ENCODE data around the gene AGAP3. TPM values are rescaled to one million over a fixed set of nuclear protein-coding genes. Genes with fewer than 3 reads are reported as not detected.

Gene AGAP3
- total and polyA plus RNA-seq, 2 of the 4 experiments (the other 2 are of a cell fraction) = 35.3 to 93.9 TPM

DNA sequence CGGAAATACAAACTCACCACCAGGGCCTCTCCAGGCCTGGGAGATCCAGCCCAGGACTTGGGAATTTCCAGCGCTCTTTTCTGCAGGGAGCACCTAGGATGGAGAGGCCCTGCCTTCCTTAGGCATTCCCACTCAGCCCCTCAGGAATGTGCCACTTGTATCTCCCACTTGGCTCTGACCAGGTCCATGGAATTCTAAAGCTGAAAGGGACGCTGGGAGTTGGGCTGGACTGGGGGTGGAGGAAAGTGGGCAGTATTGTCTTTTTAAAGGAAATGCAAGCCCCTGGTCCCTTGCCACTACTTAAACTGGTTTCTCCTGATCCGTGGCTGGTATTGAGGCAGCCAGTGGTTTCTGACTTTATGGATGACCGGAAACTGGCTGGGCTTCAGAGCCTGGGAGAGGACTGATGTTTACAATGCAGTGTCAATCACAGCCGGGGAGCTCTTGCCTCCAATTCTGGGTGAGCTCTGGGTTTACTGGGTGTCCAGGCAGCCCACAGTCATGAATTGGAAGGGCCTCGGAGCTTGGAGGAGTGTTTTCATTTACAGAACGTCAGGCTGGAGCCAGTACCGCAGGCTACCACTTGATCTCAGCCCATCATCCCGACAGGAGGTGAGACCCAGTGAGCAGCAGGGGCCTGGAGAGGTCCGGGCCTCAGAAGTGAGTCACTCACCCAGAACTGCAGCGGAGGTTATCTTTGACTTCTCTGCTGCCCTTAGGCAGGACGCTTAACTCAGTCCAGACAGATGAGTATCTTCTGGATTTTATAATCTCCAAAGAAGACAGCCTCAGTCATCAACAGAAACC is 27.3 kb downstream of the AGAP3 start:
- Histone ChIP-seq H4K5ac (ENCODE audit: low read depth, low read length) (no peak overlapping the region), H3K4ac (ENCODE audit: low read depth, low read length) (peak overlapping the region; percentile 91), H2AK9ac (replicated peaks; ENCODE audit: low read depth, low read length, poor library complexity) (peak overlapping the region; percentile 93), H4K91ac (ENCODE audit: insufficient read depth, low read depth, low read length) (peak overlapping the region; percentile 81), H3K23ac (ENCODE audit: low read depth, low read length) (peak overlapping the region; percentile 64), H3K36me3 (ENCODE audit: control insufficient read depth, insufficient read depth, low read length) (peaks cover 16% of the 10 kb centered on the region), H4K8ac (ENCODE audit: low read depth in 2 of 2, low read length in 2 of 2) (peak overlapping the region; percentile 5 to 82; a peak in 3 of 4 replicates), H3K14ac (replicated peaks; ENCODE audit: low read depth, low read length) (peak overlapping the region; percentile 74), H3K4me3 (ENCODE audit: insufficient read depth, low read depth, low read length) (no peak overlapping the region), H3K4me2 (ENCODE audit: low read depth, low read length) (peak overlapping the region; percentile 57), H3K56ac (ENCODE audit: extremely low read depth, insufficient read depth, low read length) (peak overlapping the region; percentile 73), H2BK15ac (ENCODE audit: low read depth, low read length) (peak overlapping the region; percentile 29; the same call in 2 of the 3 replicates), H3K18ac (ENCODE audit: low read depth, low read length) (no peak overlapping the region), H2BK5ac (ENCODE audit: low read depth, low read length, poor library complexity, severe bottlenecking) (peak overlapping the region; percentile 63), H3K27me3 (ENCODE audit: control insufficient read depth, insufficient read depth, low read length) (no peaks in the 10 kb centered on the region), H3K9me3 (ENCODE audit: control insufficient read depth, insufficient read depth, low read length) (no peaks in the 10 kb centered on the region), H3K9me1 (ENCODE audit: insufficient read depth, low read length) (peaks cover 19% of the 10 kb centered on the region), H2BK20ac (ENCODE audit: low read depth, low read length) (peak overlapping the region; percentile 63), H3K79me1 (ENCODE audit: low read depth in 1 of 2, low read length in 2 of 2) (peaks cover 20 to 76% of the 10 kb centered on the region in 2 experiments), H3K4me1 (ENCODE audit: control insufficient read depth, insufficient read depth, low read length) (peaks cover 24% of the 10 kb centered on the region), H2AK5ac (ENCODE audit: low read depth, low read length) (peak overlapping the region; percentile 27), H3K27ac (ENCODE audit: insufficient read depth, low read length) (peak overlapping the region; percentile 66), H4K20me1 (ENCODE audit: insufficient read depth, low read length) (peaks cover 83% of the 10 kb centered on the region), H2AFZ (replicated peaks; ENCODE audit: low read length, poor library complexity) (peak overlapping the region; percentile 26), H2BK120ac (ENCODE audit: low read depth, low read length) (peak overlapping the region; percentile 84), H3K9ac (ENCODE audit: low read depth, low read length) (peak overlapping the region; percentile 15; the same call in 1 of the 2 replicates)
- ATAC-seq (ENCODE audit: low read depth) (peak; percentile 67), DNase-seq (peak; percentile 93)
- POLR2A ChIA-PET (ENCODE audit: unreplicated experiment) = interaction anchor here (1.2 kb wide), 1 partner anchor 25 kb away, joined by 3 read pairs; no protein-coding TSS in a partner anchor
- in situ Hi-C loops (cut with MboI; ENCODE audit: low sequenced_read_pairs) (loop anchor here (5.0 to 25.0 kb wide), 2 partner anchors 91 to 326 kb away; partner anchors contain the start of gene ATG9B), intact Hi-C loops (cut with micrococcal nuclease) (loop anchor here (5.0 kb wide), 2 partner anchors 101 to 216 kb away; no protein-coding TSS in a partner anchor), dilution Hi-C loops (cut with HindIII; ENCODE audit: low sequenced_read_pairs, unreplicated experiment) (no loop called here)
- TF ChIP-seq NFE2L2 (IDR thresholded peaks at IDR 0.05; ENCODE audit: low read depth, low read length) (no peak), BHLHE40 (IDR thresholded peaks at IDR 0.05; ENCODE audit: low read depth, low read length) (no peak), MAZ (IDR thresholded peaks at IDR 0.05; ENCODE audit: borderline replicate concordance, low read depth, low read length) (peak; percentile 41; the same call in 1 of the 2 replicates), MXI1 (IDR thresholded peaks at IDR 0.05; ENCODE audit: borderline replicate concordance, low read depth, low read length) (no peak), FOS (IDR thresholded peaks at IDR 0.05; ENCODE audit: low read depth, low read length) (peak; percentile 64)
- CTCF ChIA-PET = interaction anchor here (0.6 to 1.0 kb wide), 3 partner anchors 19 to 220 kb away, joined by 3 to 7 read pairs (median 5); partner anchors contain the start of gene ABCB8
- 0% methylated on average over 7 of the region's 13 CpGs; no CpG with 5 or more reads in 1 of the 2 experiments for WGBS, 2 experiments (ENCODE audit: extremely low coverage in 2 of 2, insufficient read length in 1 of 2)
- BruUV-seq (replicated peaks) = no TSS peak
